Measurements from ENCODE around the gene POU2AF1. TPM values are rescaled to one million over a fixed set of nuclear protein-coding genes. Genes with fewer than 3 reads are reported as not detected.

Gene POU2AF1
- polyA plus RNA-seq, 2 of the 4 experiments (the other 2 are of a cell fraction), result not detected

DNA sequence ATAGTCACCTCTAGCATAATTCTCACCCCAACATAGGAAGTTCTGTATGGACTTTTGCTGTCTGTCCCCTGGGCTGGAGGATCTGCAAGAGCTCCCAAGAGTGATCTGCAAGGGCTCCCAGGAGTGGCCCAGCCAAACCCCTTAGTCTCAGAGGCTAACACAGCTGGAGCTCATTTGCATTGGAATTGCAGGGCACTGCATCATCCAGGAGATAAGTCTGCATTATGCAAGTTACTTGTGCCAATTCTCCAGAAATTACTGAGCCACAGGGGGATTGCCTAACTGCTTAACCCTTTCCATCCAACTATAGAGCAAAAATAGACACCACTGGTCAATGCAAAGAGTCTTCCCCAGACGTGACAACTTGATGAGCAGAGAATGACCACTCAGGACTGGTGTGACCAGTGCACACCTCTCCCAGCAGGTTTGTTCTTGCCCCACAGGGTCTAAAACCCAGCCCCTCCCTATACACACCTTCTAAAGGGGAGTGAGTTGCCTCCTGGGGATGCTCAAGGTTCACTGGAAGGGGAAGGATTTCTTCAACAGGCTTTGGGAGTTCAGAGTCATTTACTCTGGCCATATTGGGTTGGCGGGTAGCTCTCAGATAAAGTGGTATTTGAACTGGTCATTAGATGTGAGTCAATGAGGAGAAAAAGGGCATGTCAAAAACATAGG lies 42.4 kb downstream of the POU2AF1 start:
- POLR2A ChIA-PET, result no interaction called here
- no peak overlapping the region for H3K4me2 ChIP-seq
- WGBS (ENCODE audit: missing lambda C conversion rate), result 56% methylated on average over 2 of the region's 2 CpGs
- TF ChIP-seq, protein P1, sequence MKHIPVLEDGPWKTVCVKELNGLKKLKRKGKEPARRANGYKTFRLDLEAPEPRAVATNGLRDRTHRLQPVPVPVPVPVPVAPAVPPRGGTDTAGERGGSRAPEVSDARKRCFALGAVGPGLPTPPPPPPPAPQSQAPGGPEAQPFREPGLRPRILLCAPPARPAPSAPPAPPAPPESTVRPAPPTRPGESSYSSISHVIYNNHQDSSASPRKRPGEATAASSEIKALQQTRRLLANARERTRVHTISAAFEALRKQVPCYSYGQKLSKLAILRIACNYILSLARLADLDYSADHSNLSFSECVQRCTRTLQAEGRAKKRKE (CRISPR knock-in tag; IDR thresholded peaks at IDR 0.05; ENCODE audit: low read depth), result no peak
- TF ChIP-seq FOSL2 (IDR thresholded peaks at IDR 0.05) (no peak), FOSL2 (CRISPR knock-in tag; IDR thresholded peaks at IDR 0.05) (no peak), KDM1A (IDR thresholded peaks at IDR 0.05; ENCODE audit: low read depth) (no peak), EP300 (IDR thresholded peaks at IDR 0.05) (no peak), POLR2A (IDR thresholded peaks at IDR 0.05; ENCODE audit: low read length) (no peak), MYC (IDR thresholded peaks at IDR 0.05; ENCODE audit: borderline replicate concordance, low read length) (no peak), NFE2L2 (conservative IDR thresholded peaks at IDR 0.05; ENCODE audit: low read length) (no peak), TP53 (CRISPR knock-in tag; IDR thresholded peaks at IDR 0.05) (no peak), KDM5A (IDR thresholded peaks at IDR 0.05) (no peak), JUN (IDR thresholded peaks at IDR 0.05) (no peak), GATA3 (IDR thresholded peaks at IDR 0.05; ENCODE audit: borderline replicate concordance) (no peak), HOXA7 (CRISPR knock-in tag; IDR thresholded peaks at IDR 0.05) (no peak), ZFP36 (IDR thresholded peaks at IDR 0.05; ENCODE audit: borderline replicate concordance, partially characterized antibody) (no peak), SREBF2 (IDR thresholded peaks at IDR 0.05) (no peak), HDAC2 (IDR thresholded peaks at IDR 0.05) (no peak), JUNB (IDR thresholded peaks at IDR 0.05) (no peak), RCOR1 (IDR thresholded peaks at IDR 0.05; ENCODE audit: low read depth, low read length) (no peak), CEBPB (IDR thresholded peaks at IDR 0.05) (no peak), PHF8 (IDR thresholded peaks at IDR 0.05; ENCODE audit: borderline replicate concordance, low read depth) (no peak)
- TF ChIP-seq, protein P2, sequence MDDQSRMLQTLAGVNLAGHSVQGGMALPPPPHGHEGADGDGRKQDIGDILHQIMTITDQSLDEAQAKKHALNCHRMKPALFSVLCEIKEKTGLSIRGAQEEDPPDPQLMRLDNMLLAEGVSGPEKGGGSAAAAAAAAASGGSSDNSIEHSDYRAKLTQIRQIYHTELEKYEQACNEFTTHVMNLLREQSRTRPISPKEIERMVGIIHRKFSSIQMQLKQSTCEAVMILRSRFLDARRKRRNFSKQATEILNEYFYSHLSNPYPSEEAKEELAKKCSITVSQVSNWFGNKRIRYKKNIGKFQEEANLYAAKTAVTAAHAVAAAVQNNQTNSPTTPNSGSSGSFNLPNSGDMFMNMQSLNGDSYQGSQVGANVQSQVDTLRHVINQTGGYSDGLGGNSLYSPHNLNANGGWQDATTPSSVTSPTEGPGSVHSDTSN (IDR thresholded peaks at IDR 0.05), result no peak
- H3K27ac ChIP-seq, result no peak overlapping the region
- no peaks in the 10 kb centered on the region for H3K9me3 ChIP-seq
- CTCF ChIA-PET, result interaction anchor here (1.2 kb wide), 1 partner anchor 38 kb away, joined by 6 read pairs; no protein-coding TSS in a partner anchor
- no peak for DNase-seq (ENCODE audit: low read depth in 1 of 2, low spot score in 1 of 2)
- peaks cover 22% of the 10 kb centered on the region for H3K4me1 ChIP-seq
- no peak overlapping the region for H3K4me3 ChIP-seq
- ATAC-seq, result no peak
- FAIRE-seq, result no peak

DNA sequence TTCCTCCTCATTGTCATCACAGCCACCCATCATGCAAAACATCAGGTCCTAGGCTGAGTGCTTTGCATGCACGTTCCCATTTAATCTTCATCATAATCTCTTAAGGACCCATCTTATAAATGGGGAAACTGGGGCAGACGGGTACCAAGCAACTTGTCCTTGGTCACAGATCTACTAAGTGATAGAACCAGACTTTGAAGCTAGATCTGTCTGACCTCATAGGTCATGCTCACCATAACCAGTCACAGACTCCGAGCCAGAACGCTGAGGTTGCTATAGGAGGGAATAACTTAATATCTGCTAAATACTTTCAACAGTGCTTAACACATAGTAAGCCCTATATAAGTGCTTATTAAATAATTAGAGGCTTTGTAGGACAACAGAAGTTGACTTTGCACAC lies 43.0 kb downstream of the POU2AF1 start:
- Histone ChIP-seq H3K4me1 (peaks cover 22% of the 10 kb centered on the region), H3K27ac (no peak overlapping the region), H3K4me3 (no peak overlapping the region), H3K9me3 (no peaks in the 10 kb centered on the region), H3K4me2 (no peak overlapping the region)
- ChIA-PET POLR2A (no interaction called here), CTCF (no interaction called here)
- ATAC-seq (no peak), DNase-seq (ENCODE audit: low read depth in 1 of 2, low spot score in 1 of 2) (no peak), FAIRE-seq (no peak)
- 88% methylated on average over 4 of the region's 4 CpGs for WGBS (ENCODE audit: missing lambda C conversion rate)
- no peak for TF ChIP-seq KDM1A (IDR thresholded peaks at IDR 0.05; ENCODE audit: low read depth)
- TF ChIP-seq CHD2 (IDR thresholded peaks at IDR 0.05; ENCODE audit: low read length, partially characterized antibody), result no peak
- TF ChIP-seq, protein P3, sequence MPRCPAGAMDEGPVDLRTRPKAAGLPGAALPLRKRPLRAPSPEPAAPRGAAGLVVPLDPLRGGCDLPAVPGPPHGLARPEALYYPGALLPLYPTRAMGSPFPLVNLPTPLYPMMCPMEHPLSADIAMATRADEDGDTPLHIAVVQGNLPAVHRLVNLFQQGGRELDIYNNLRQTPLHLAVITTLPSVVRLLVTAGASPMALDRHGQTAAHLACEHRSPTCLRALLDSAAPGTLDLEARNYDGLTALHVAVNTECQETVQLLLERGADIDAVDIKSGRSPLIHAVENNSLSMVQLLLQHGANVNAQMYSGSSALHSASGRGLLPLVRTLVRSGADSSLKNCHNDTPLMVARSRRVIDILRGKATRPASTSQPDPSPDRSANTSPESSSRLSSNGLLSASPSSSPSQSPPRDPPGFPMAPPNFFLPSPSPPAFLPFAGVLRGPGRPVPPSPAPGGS (IDR thresholded peaks at IDR 0.05), result no peak
- no peak for TF ChIP-seq TP53 (CRISPR knock-in tag; IDR thresholded peaks at IDR 0.05)
- TF ChIP-seq, protein P4, sequence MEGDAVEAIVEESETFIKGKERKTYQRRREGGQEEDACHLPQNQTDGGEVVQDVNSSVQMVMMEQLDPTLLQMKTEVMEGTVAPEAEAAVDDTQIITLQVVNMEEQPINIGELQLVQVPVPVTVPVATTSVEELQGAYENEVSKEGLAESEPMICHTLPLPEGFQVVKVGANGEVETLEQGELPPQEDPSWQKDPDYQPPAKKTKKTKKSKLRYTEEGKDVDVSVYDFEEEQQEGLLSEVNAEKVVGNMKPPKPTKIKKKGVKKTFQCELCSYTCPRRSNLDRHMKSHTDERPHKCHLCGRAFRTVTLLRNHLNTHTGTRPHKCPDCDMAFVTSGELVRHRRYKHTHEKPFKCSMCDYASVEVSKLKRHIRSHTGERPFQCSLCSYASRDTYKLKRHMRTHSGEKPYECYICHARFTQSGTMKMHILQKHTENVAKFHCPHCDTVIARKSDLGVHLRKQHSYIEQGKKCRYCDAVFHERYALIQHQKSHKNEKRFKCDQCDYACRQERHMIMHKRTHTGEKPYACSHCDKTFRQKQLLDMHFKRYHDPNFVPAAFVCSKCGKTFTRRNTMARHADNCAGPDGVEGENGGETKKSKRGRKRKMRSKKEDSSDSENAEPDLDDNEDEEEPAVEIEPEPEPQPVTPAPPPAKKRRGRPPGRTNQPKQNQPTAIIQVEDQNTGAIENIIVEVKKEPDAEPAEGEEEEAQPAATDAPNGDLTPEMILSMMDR (IDR thresholded peaks at IDR 0.05), result no peak
- no peak for TF ChIP-seq MYC (IDR thresholded peaks at IDR 0.05; ENCODE audit: borderline replicate concordance, low read length)
- no peak for TF ChIP-seq CEBPB (IDR thresholded peaks at IDR 0.05)
- no peak for TF ChIP-seq CBX8 (IDR thresholded peaks at IDR 0.05)
- TF ChIP-seq FOSL2 (IDR thresholded peaks at IDR 0.05), result no peak
- TF ChIP-seq FOSL2 (CRISPR knock-in tag; IDR thresholded peaks at IDR 0.05), result no peak
- TF ChIP-seq, protein P5, sequence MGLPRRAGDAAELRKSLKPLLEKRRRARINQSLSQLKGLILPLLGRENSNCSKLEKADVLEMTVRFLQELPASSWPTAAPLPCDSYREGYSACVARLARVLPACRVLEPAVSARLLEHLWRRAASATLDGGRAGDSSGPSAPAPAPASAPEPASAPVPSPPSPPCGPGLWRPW (IDR thresholded peaks at IDR 0.05), result no peak
- TF ChIP-seq, protein P6, sequence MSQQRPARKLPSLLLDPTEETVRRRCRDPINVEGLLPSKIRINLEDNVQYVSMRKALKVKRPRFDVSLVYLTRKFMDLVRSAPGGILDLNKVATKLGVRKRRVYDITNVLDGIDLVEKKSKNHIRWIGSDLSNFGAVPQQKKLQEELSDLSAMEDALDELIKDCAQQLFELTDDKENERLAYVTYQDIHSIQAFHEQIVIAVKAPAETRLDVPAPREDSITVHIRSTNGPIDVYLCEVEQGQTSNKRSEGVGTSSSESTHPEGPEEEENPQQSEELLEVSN (IDR thresholded peaks at IDR 0.05; ENCODE audit: borderline replicate concordance, low read depth), result no peak
- no peak for TF ChIP-seq RARB (CRISPR knock-in tag; IDR thresholded peaks at IDR 0.05)
- TF ChIP-seq HOXB13 (CRISPR knock-in tag; IDR thresholded peaks at IDR 0.05; ENCODE audit: low read depth), result no peak
- TF ChIP-seq NR3C1 (IDR thresholded peaks at IDR 0.05), result no peak
- TF ChIP-seq BHLHE40 (IDR thresholded peaks at IDR 0.05; ENCODE audit: low read depth, low read length), result no peak
